Endothelial cell of umbilical vein (primary cell): ENCODE measurements around the gene SLIT1.

Experiments used
- CTCF ChIP-seq, 2 donors: IDR thresholded peaks; 1 replicate in 1 of 2; 2 replicates in 1 of 2; pipeline ENCODE4 v1.5.1; 2011; ENCODE audit warnings: low read length in 2 of 2, mild to moderate bottlenecking in 2 of 2, moderate library complexity in 2 of 2, control low read depth in 1 of 2, inconsistent platforms in 1 of 2, low read depth in 1 of 2; ENCODE audit not compliant: insufficient read depth in 1 of 2; ENCODE audit errors: extremely low read depth in 1 of 2
- EZH2 ChIP-seq: IDR thresholded peaks from 2 replicates; pipeline ENCODE4 v1.6.1; 2012; ENCODE audit warnings: borderline replicate concordance, low read depth, mild to moderate bottlenecking, moderate library complexity, low read length, inconsistent platforms; ENCODE audit not compliant: severe bottlenecking
- FOS ChIP-seq: IDR thresholded peaks from 2 replicates; pipeline ENCODE4 v1.6.1; 2011; ENCODE audit warnings: mild to moderate bottlenecking, low read length, moderate library complexity, borderline replicate concordance; ENCODE audit not compliant: insufficient read depth
- GATA2 ChIP-seq: IDR thresholded peaks from 2 replicates; pipeline ENCODE4 v1.7.0; 2011; ENCODE audit warnings: low read depth, mild to moderate bottlenecking, moderate library complexity, mixed read lengths, low read length; ENCODE audit not compliant: insufficient read length, insufficient read depth
- JUN ChIP-seq: IDR thresholded peaks from 2 replicates; pipeline ENCODE4 v1.6.1; 2011; ENCODE audit warnings: borderline replicate concordance, low read depth; ENCODE audit not compliant: insufficient read length, insufficient read depth
- MAX ChIP-seq: IDR thresholded peaks from 2 replicates; pipeline ENCODE4 v1.6.1; 2011; ENCODE audit not compliant: insufficient read depth, insufficient read length
- MYC ChIP-seq: IDR thresholded peaks from one replicate; pipeline ENCODE4 v1.6.1; 2011; ENCODE audit warnings: mild to moderate bottlenecking, low read depth, low read length
- POLR2A ChIP-seq: IDR thresholded peaks from 2 replicates; pipeline ENCODE4 v1.6.1; 2012; ENCODE audit warnings: low read depth, mild to moderate bottlenecking, control low read depth, low read length
- POLR2AphosphoS5 ChIP-seq: IDR thresholded peaks from 2 replicates; pipeline ENCODE4 v1.6.1; 2012; ENCODE audit warnings: low read depth, mild to moderate bottlenecking, control low read depth, low read length, moderate library complexity; ENCODE audit not compliant: insufficient read depth

GRCh38 chr10:97046456-97047082 is 139.2 kb downstream of the SLIT1 start:
- no peak for TF ChIP-seq CTCF (IDR thresholded peaks at IDR 0.05; ENCODE audit: extremely low read depth in 1 of 2, insufficient read depth in 1 of 2, low read depth in 1 of 2, low read length in 2 of 2)
- TF ChIP-seq EZH2: no peak
- no peak for TF ChIP-seq POLR2A
- TF ChIP-seq POLR2AphosphoS5: no peak
- TF ChIP-seq JUN: no peak
- TF ChIP-seq FOS: no peak
- no peak for TF ChIP-seq MAX
- no peak for TF ChIP-seq GATA2
- no peak for TF ChIP-seq MYC
